GM18517 (cell line): Measurements from ENCODE around the gene EIF3C.
A peak's percentile ranks its signal among the peaks of the same experiment; 100 is the strongest.
"Not testable (repeated sequence)": the region's sequence is repeated elsewhere in the genome, so short reads cannot be mapped to it uniquely, and the experiment has no call there.

Experiments used
- ATAC-seq: cut with Tn5 transposase; IDR thresholded peaks from one replicate; pipeline ENCODE4 v1.9.1; 2021; ENCODE audit warnings: mild to moderate bottlenecking, moderate library complexity; ENCODE audit not compliant: unreplicated experiment

EIF3C gene

GRCh38 chr16:28746618-28747350 lies 35.5 kb downstream of the EIF3C start:
- not testable (repeated sequence) for ATAC-seq

GRCh38 chr16:28749997-28750465 lies 38.8 kb downstream of the EIF3C start:
- peak; percentile 63 for ATAC-seq

- peak; percentile 33 for ATAC-seq
Measured at GRCh38 chr16:28750469-28751067, 39.3 kb downstream of the EIF3C start.

GRCh38 chr16:28751487-28751886 lies 40.2 kb downstream of the EIF3C start, which contains the start of gene NPIPB9:
Gene NPIPB9, plus strand, starts transcription at chr16:28751787.
- not testable (repeated sequence) for ATAC-seq

GRCh38 chr16:28781697-28782096 lies 70.4 kb downstream of the EIF3C start:
- not testable (repeated sequence) for ATAC-seq

GRCh38 chr16:28782357-28782756 lies 71.1 kb downstream of the EIF3C start:
- not testable (repeated sequence) for ATAC-seq
